IMR-90 (cell line): ENCODE data around the gene ZDHHC14. TPM values are rescaled to one million over a fixed set of nuclear protein-coding genes. Genes with fewer than 3 reads are reported as not detected.

Source experiments
- ATAC-seq: fragments of 200-7000 bp; cut with Tn5 transposase; 2 replicates; pipeline ENCODE4 v1.9.1; 2020; ENCODE audit warnings: low read depth, mild to moderate bottlenecking, moderate library complexity
- BruUV-seq: library from RNA; stranded (reverse); fragments of 400-500 nt; replicated peaks from 2 replicates; lab custom pipeline; 2021; lab: Mats Ljungman, UMichigan
- CTCF ChIA-PET: fragments of 300-600 bp; formaldehyde crosslinking; extraction: SDS; loops from one replicate; lab custom pipeline; 2021; ENCODE audit warnings: antibody characterized with exemption; lab: Yijun Ruan, JAX
- POLR2A ChIA-PET: fragments of 300-600 bp; sonication (Branson Sonifier 250); formaldehyde crosslinking; loops from one replicate; lab custom pipeline; 2022; ENCODE audit warnings: antibody characterized with exemption; ENCODE audit not compliant: unreplicated experiment; lab: Charles Lee
- DNase-seq: peaks from one replicate; pipeline ENCODE4 v3.0.0; 2013
- H2AFZ ChIP-seq: replicated peaks from 2 replicates; pipeline ENCODE3; 2013; ENCODE audit warnings: low read length, mild to moderate bottlenecking; ENCODE audit not compliant: poor library complexity
- H2AK5ac ChIP-seq: 2 replicates; pipeline ENCODE4 v1.6.1; 2013; ENCODE audit warnings: low read depth, low read length, inconsistent platforms
- H2AK9ac ChIP-seq: replicated peaks from 2 replicates; pipeline ENCODE3; 2013; ENCODE audit warnings: mild to moderate bottlenecking, low read depth, low read length, moderate library complexity; ENCODE audit not compliant: poor library complexity
- H2BK120ac ChIP-seq: 2 replicates; pipeline ENCODE4 v1.6.1; 2013; ENCODE audit warnings: low read depth, low read length, inconsistent platforms
- H2BK15ac ChIP-seq: 3 replicates; pipeline ENCODE4 v1.6.1; 2013; ENCODE audit warnings: low read depth, low read length, inconsistent platforms
- H2BK20ac ChIP-seq: 2 replicates; pipeline ENCODE4 v1.6.1; 2013; ENCODE audit warnings: low read depth, mild to moderate bottlenecking, inconsistent platforms, low read length, moderate library complexity
- H2BK5ac ChIP-seq: 2 replicates; pipeline ENCODE4 v1.6.1; 2013; ENCODE audit warnings: mild to moderate bottlenecking, low read depth, low read length, inconsistent platforms; ENCODE audit not compliant: poor library complexity, severe bottlenecking
- H3K14ac ChIP-seq: replicated peaks from 2 replicates; pipeline ENCODE4 v1.6.1; 2013; ENCODE audit warnings: low read depth, low read length, inconsistent platforms
- H3K18ac ChIP-seq: 2 replicates; pipeline ENCODE4 v1.6.1; 2013; ENCODE audit warnings: low read depth, low read length, control low read depth
- H3K23ac ChIP-seq: 2 replicates; pipeline ENCODE4 v1.6.1; 2013; ENCODE audit warnings: low read depth, low read length, inconsistent platforms
- H3K27ac ChIP-seq: 2 replicates; pipeline ENCODE4 v1.5.1; 2013; ENCODE audit warnings: mild to moderate bottlenecking, control low read depth, low read length; ENCODE audit not compliant: insufficient read depth
- H3K27me3 ChIP-seq: 2 replicates; pipeline ENCODE4 v1.6.1; 2013; ENCODE audit warnings: low read length; ENCODE audit not compliant: control insufficient read depth, insufficient read depth
- H3K36me3 ChIP-seq: 2 replicates; pipeline ENCODE4 v1.6.1; 2013; ENCODE audit warnings: low read length, mixed read lengths; ENCODE audit not compliant: control insufficient read depth, insufficient read depth
- H3K4ac ChIP-seq: 2 replicates; pipeline ENCODE4 v1.6.1; 2013; ENCODE audit warnings: low read depth, low read length, inconsistent platforms
- H3K4me1 ChIP-seq: 2 replicates; pipeline ENCODE4 v1.6.1; 2013; ENCODE audit warnings: low read length, mixed read lengths; ENCODE audit not compliant: control insufficient read depth, insufficient read depth
- H3K4me2 ChIP-seq: 2 replicates; pipeline ENCODE4 v1.6.1; 2013; ENCODE audit warnings: low read depth, mild to moderate bottlenecking, control low read depth, low read length, moderate library complexity
- H3K4me3 ChIP-seq: 2 replicates; pipeline ENCODE4 v1.5.1; 2013; ENCODE audit warnings: low read depth, mild to moderate bottlenecking, control low read depth, low read length, moderate library complexity; ENCODE audit not compliant: insufficient read depth
- H3K56ac ChIP-seq: 2 replicates; pipeline ENCODE4 v1.6.1; 2013; ENCODE audit warnings: low read length, inconsistent platforms; ENCODE audit not compliant: insufficient read depth; ENCODE audit errors: extremely low read depth
- H3K79me1 ChIP-seq, 2 experiments: 2 replicates each; pipeline ENCODE4 v1.6.1; 2013; ENCODE audit warnings: low read length in 2 of 2, inconsistent platforms in 1 of 2, low read depth in 1 of 2
- H3K9ac ChIP-seq: 2 replicates; pipeline ENCODE4 v1.6.1; 2013; ENCODE audit warnings: low read depth, low read length, control low read depth
- H3K9me1 ChIP-seq: 2 replicates; pipeline ENCODE4 v1.6.1; 2013; ENCODE audit warnings: low read length, inconsistent platforms; ENCODE audit not compliant: insufficient read depth
- H3K9me3 ChIP-seq: 2 replicates; pipeline ENCODE4 v1.6.1; 2013; ENCODE audit warnings: low read length; ENCODE audit not compliant: control insufficient read depth, insufficient read depth
- H4K20me1 ChIP-seq: 2 replicates; pipeline ENCODE4 v1.6.1; 2013; ENCODE audit warnings: low read length, inconsistent platforms; ENCODE audit not compliant: insufficient read depth
- H4K5ac ChIP-seq: 2 replicates; pipeline ENCODE4 v1.6.1; 2013; ENCODE audit warnings: mild to moderate bottlenecking, low read depth, low read length, control low read depth
- H4K8ac ChIP-seq, 2 experiments: 2 replicates each; pipeline ENCODE4 v1.6.1; 2013; ENCODE audit warnings: low read depth in 2 of 2, low read length in 2 of 2, control low read depth in 1 of 2, inconsistent platforms in 1 of 2
- H4K91ac ChIP-seq: 2 replicates; pipeline ENCODE4 v1.6.1; 2013; ENCODE audit warnings: low read depth, low read length, inconsistent platforms; ENCODE audit not compliant: insufficient read depth
- BHLHE40 ChIP-seq: fragments of 150-350 bp; IDR thresholded peaks from 2 replicates; pipeline ENCODE4 v1.6.1; 2016; ENCODE audit warnings: mild to moderate bottlenecking, low read depth, low read length
- CEBPB ChIP-seq: IDR thresholded peaks from 2 replicates; pipeline ENCODE4 v1.6.1; 2012; ENCODE audit warnings: low read depth, low read length, improper control_type of control experiment
- CHD1 ChIP-seq: IDR thresholded peaks from 2 replicates; pipeline ENCODE4 v1.6.1; 2012; ENCODE audit warnings: low read depth, low read length, improper control_type of control experiment
- FOS ChIP-seq: fragments of 150-350 bp; IDR thresholded peaks from 2 replicates; pipeline ENCODE4 v1.6.1; 2016; ENCODE audit warnings: low read depth, low read length
- MAFK ChIP-seq: IDR thresholded peaks from 2 replicates; pipeline ENCODE4 v1.6.1; 2012; ENCODE audit warnings: low read depth, low read length, improper control_type of control experiment
- MAZ ChIP-seq: IDR thresholded peaks from 2 replicates; pipeline ENCODE4 v1.6.1; 2012; ENCODE audit warnings: low read depth, mild to moderate bottlenecking, low read length, improper control_type of control experiment, moderate library complexity, borderline replicate concordance
- MXI1 ChIP-seq: IDR thresholded peaks from 2 replicates; pipeline ENCODE4 v1.6.1; 2012; ENCODE audit warnings: low read depth, mild to moderate bottlenecking, low read length, moderate library complexity, borderline replicate concordance
- NFE2L2 ChIP-seq: fragments of 150-350 bp; IDR thresholded peaks from 2 replicates; pipeline ENCODE4 v1.6.1; 2016; ENCODE audit warnings: low read depth, mild to moderate bottlenecking, low read length
- POLR2A ChIP-seq: IDR thresholded peaks from 2 replicates; pipeline ENCODE4 v1.6.1; 2012; ENCODE audit warnings: mild to moderate bottlenecking, low read depth, low read length
- RAD21 ChIP-seq: IDR thresholded peaks from 2 replicates; pipeline ENCODE4 v1.6.1; 2012; ENCODE audit warnings: low read length, improper control_type of control experiment
- RCOR1 ChIP-seq: IDR thresholded peaks from 2 replicates; pipeline ENCODE4 v1.6.1; 2012; ENCODE audit warnings: mild to moderate bottlenecking, low read length, improper control_type of control experiment; ENCODE audit not compliant: insufficient replicate concordance
- RFX5 ChIP-seq: IDR thresholded peaks from 2 replicates; pipeline ENCODE4 v1.8.0; 2012; ENCODE audit warnings: low read depth, mild to moderate bottlenecking, low read length, moderate library complexity
- SMC3 ChIP-seq: fragments of 150-350 bp; IDR thresholded peaks from 2 replicates; pipeline ENCODE4 v1.6.1; 2016; ENCODE audit warnings: low read depth, mild to moderate bottlenecking, antibody characterized with exemption, low read length, moderate library complexity
- WGBS, 2 experiments: methylation state at CpG; one replicate each; pipeline versions ENCODE4 v1.1.5 to v1.1.7; 2013; ENCODE audit warnings: missing lambda C conversion rate in 2 of 2; ENCODE audit not compliant: insufficient read length in 1 of 2; ENCODE audit errors: extremely low coverage in 2 of 2; 5-methylcytosine and 5-hydroxymethylcytosine counted together
- dilution Hi-C: fragments of 300-500 bp; cut with HindIII; formaldehyde crosslinking; loops from one replicate; pipeline ENCODE4 v1.14.3; 2018; ENCODE audit warnings: low sequenced_read_pairs; ENCODE audit not compliant: unreplicated experiment
- in situ Hi-C: fragments of 300-500 bp; cut with MboI; formaldehyde crosslinking; loops from 3 replicates; pipeline ENCODE4 v1.14.3; 2019; ENCODE audit warnings: low sequenced_read_pairs, inconsistent platforms, mixed read lengths
- intact Hi-C: fragments of 100-400 bp; cut with micrococcal nuclease; formaldehyde crosslinking; loops from 2 replicates; pipeline ENCODE4 v1.10.0; 2022
- polyA plus RNA-seq, 3 experiments: library from polyadenylated mRNA; depleted of rRNA; stranded (reverse); fragments of >200 nt; gene quantifications; 2 replicates each; pipeline ENCODE4 v1.2.3, GENCODE V29; 2012; ENCODE audit warnings: low replicate concordance in 1 of 3
- total RNA-seq: library from RNA; depleted of rRNA; stranded (reverse); fragments of >200 nt; gene quantifications from 2 replicates; pipeline ENCODE4 v1.2.3, GENCODE V29; 2012
- TF ChIP-seq, protein P1 (sequence below): fragments of 150-350 bp; IDR thresholded peaks from 2 replicates; pipeline ENCODE4 v1.6.1; 2016; ENCODE audit warnings: low read depth, mild to moderate bottlenecking, low read length, moderate library complexity, borderline replicate concordance
- TF ChIP-seq, protein P2 (sequence below): fragments of 150-350 bp; IDR thresholded peaks from 2 replicates; pipeline ENCODE4 v1.6.1; 2017; ENCODE audit warnings: mild to moderate bottlenecking, antibody characterized with exemption, low read length, low read depth
- TF ChIP-seq, protein P3 (sequence below): conservative IDR thresholded peaks from 2 replicates; pipeline ENCODE4 v1.5.1; 2012; ENCODE audit warnings: mild to moderate bottlenecking, low read depth, low read length, improper control_type of control experiment

The ZDHHC14 gene
- total and polyA plus RNA-seq, 2 of the 4 experiments (the other 2 are of a cell fraction), result 0.90 to 2.0 TPM

- Histone ChIP-seq H2AK5ac (no peak overlapping the region), H4K5ac (no peak overlapping the region), H3K27ac (no peak overlapping the region), H2BK5ac (no peak overlapping the region), H3K23ac (no peak overlapping the region), H3K4me1 (peaks cover 18% of the 10 kb centered on the region), H4K91ac (no peak overlapping the region), H3K56ac (no peak overlapping the region), H2AFZ (no peak overlapping the region), H3K36me3 (no peaks in the 10 kb centered on the region), H3K9me3 (no peaks in the 10 kb centered on the region), H4K20me1 (no peaks in the 10 kb centered on the region), H3K4me3 (no peak overlapping the region), H2AK9ac (no peak overlapping the region), H2BK20ac (no peak overlapping the region), H3K9ac (no peak overlapping the region), H3K4me2 (no peak overlapping the region), H3K79me1 (no peaks in the 10 kb centered on the region), H4K8ac (no peak overlapping the region), H3K9me1 (peaks cover 7% of the 10 kb centered on the region), H3K18ac (no peak overlapping the region; the same call in 1 of the 2 replicates), H3K27me3 (no peaks in the 10 kb centered on the region; the same call in 1 of the 2 replicates), H2BK15ac (no peak overlapping the region), H2BK120ac (no peak overlapping the region), H3K14ac (no peak overlapping the region), H3K4ac (no peak overlapping the region)
- ATAC-seq (no peak), DNase-seq (no peak)
- ChIA-PET POLR2A (no interaction called here), CTCF (no interaction called here)
- intact Hi-C loops, result no loop called here
- BruUV-seq, result no TSS peak
- in situ Hi-C loops, result no loop called here
- dilution Hi-C loops, result no loop called here
- 100% methylated on average over 1 of the region's 5 CpGs; no CpG with 5 or more reads in 1 of the 2 experiments for WGBS, 2 experiments
- TF ChIP-seq CHD1 (no peak), RAD21 (no peak), CEBPB (no peak), POLR2A (no peak), MXI1 (no peak), MAFK (no peak), BHLHE40 (no peak), RFX5 (no peak), SMC3 (no peak), FOS (no peak), NFE2L2 (no peak), MAZ (no peak), RCOR1 (no peak)
- TF ChIP-seq, protein P1, sequence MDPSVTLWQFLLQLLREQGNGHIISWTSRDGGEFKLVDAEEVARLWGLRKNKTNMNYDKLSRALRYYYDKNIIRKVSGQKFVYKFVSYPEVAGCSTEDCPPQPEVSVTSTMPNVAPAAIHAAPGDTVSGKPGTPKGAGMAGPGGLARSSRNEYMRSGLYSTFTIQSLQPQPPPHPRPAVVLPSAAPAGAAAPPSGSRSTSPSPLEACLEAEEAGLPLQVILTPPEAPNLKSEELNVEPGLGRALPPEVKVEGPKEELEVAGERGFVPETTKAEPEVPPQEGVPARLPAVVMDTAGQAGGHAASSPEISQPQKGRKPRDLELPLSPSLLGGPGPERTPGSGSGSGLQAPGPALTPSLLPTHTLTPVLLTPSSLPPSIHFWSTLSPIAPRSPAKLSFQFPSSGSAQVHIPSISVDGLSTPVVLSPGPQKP, result no peak
- TF ChIP-seq, protein P2, sequence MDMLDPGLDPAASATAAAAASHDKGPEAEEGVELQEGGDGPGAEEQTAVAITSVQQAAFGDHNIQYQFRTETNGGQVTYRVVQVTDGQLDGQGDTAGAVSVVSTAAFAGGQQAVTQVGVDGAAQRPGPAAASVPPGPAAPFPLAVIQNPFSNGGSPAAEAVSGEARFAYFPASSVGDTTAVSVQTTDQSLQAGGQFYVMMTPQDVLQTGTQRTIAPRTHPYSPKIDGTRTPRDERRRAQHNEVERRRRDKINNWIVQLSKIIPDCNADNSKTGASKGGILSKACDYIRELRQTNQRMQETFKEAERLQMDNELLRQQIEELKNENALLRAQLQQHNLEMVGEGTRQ, result no peak
- TF ChIP-seq, protein P3, sequence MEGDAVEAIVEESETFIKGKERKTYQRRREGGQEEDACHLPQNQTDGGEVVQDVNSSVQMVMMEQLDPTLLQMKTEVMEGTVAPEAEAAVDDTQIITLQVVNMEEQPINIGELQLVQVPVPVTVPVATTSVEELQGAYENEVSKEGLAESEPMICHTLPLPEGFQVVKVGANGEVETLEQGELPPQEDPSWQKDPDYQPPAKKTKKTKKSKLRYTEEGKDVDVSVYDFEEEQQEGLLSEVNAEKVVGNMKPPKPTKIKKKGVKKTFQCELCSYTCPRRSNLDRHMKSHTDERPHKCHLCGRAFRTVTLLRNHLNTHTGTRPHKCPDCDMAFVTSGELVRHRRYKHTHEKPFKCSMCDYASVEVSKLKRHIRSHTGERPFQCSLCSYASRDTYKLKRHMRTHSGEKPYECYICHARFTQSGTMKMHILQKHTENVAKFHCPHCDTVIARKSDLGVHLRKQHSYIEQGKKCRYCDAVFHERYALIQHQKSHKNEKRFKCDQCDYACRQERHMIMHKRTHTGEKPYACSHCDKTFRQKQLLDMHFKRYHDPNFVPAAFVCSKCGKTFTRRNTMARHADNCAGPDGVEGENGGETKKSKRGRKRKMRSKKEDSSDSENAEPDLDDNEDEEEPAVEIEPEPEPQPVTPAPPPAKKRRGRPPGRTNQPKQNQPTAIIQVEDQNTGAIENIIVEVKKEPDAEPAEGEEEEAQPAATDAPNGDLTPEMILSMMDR, result no peak
Measured at GRCh38 chr6:157538168-157538567, 157.2 kb downstream of the ZDHHC14 start.
